Caco-2 (cell line): ENCODE results near the gene OLFML2A. TPM values are rescaled to one million over a fixed set of nuclear protein-coding genes. Genes with fewer than 3 reads are reported as not detected.

Experiments
- BruUV-seq: library from RNA; stranded (reverse); fragments of 400-500 nt; replicated peaks from 2 replicates; lab custom pipeline; 2021; lab: Mats Ljungman, UMichigan
- CTCF ChIA-PET: fragments of 300-600 bp; sonication (Branson Sonifier 250); formaldehyde crosslinking; loops from one replicate; lab custom pipeline; 2022; ENCODE audit warnings: antibody characterized with exemption; lab: Charles Lee
- POLR2A ChIA-PET: fragments of 300-600 bp; sonication (Branson Sonifier 250); formaldehyde crosslinking; loops from one replicate; lab custom pipeline; 2022; ENCODE audit warnings: antibody characterized with exemption; lab: Charles Lee
- DNase-seq, 2 experiments: peaks; one replicate each; pipeline versions ENCODE4 v3.0.0 to v3.0.0-alpha.2; 2020 to 2022
- H3K27me3 ChIP-seq: replicated peaks from 2 replicates; pipeline ENCODE4 v1.6.0; 2011; ENCODE audit warnings: low read length; ENCODE audit not compliant: control insufficient read depth, insufficient read depth
- H3K36me3 ChIP-seq: 2 replicates; pipeline ENCODE4 v1.5.1; 2011; ENCODE audit warnings: low read length; ENCODE audit not compliant: control insufficient read depth, insufficient read depth
- H3K4me1 ChIP-seq: fragments of 250-450 bp; sonication (Bioruptor Pico); 2 replicates; pipeline ENCODE4 v1.5.1; 2020; ENCODE audit warnings: mild to moderate bottlenecking
- H3K4me3 ChIP-seq: 2 replicates; pipeline ENCODE4 v1.5.1; 2011; ENCODE audit warnings: low read depth, mild to moderate bottlenecking, control low read depth, low read length
- H3K9me3 ChIP-seq: fragments of 250-450 bp; sonication (Bioruptor Pico); 2 replicates; pipeline ENCODE4 v1.5.1; 2020; ENCODE audit warnings: mild to moderate bottlenecking, moderate library complexity
- H3K27ac Mint-ChIP-seq: one replicate; pipeline ENCODE4 v1.8.0; 2022; ENCODE audit warnings: mixed read lengths; ENCODE audit not compliant: unreplicated experiment
- H3K27me3 Mint-ChIP-seq: one replicate; pipeline ENCODE4 v1.8.0; 2022; ENCODE audit warnings: mixed read lengths; ENCODE audit not compliant: insufficient read depth, unreplicated experiment
- H3K36me3 Mint-ChIP-seq: one replicate; pipeline ENCODE4 v1.8.0; 2022; ENCODE audit warnings: mild to moderate bottlenecking, mixed read lengths; ENCODE audit not compliant: insufficient read depth, unreplicated experiment
- H3K4me1 Mint-ChIP-seq: one replicate; pipeline ENCODE4 v1.8.0; 2022; ENCODE audit warnings: low read depth, mixed read lengths; ENCODE audit not compliant: unreplicated experiment
- H3K4me3 Mint-ChIP-seq: one replicate; pipeline ENCODE4 v1.8.0; 2022; ENCODE audit warnings: mild to moderate bottlenecking, moderate library complexity, mixed read lengths; ENCODE audit not compliant: unreplicated experiment
- H3K9me3 Mint-ChIP-seq: one replicate; pipeline ENCODE4 v1.8.0; 2022; ENCODE audit warnings: mixed read lengths; ENCODE audit not compliant: unreplicated experiment
- intact Hi-C: fragments of 100-400 bp; cut with micrococcal nuclease; formaldehyde crosslinking; loops from one replicate; pipeline ENCODE4 v1.10.0; 2022; ENCODE audit not compliant: unreplicated experiment
- total RNA-seq: library from RNA; stranded (reverse); gene quantifications from 2 replicates; pipeline ENCODE4 v1.2.3, GENCODE V29; 2022
- TF ChIP-seq, protein P1 (sequence below), 2 experiments: fragments of 200-600 bp in 1 of 2; IDR thresholded peaks; 1 replicate in 1 of 2; 2 replicates in 1 of 2; pipeline versions ENCODE4 v1.5.1 to v1.8.0; 2011 to 2022; ENCODE audit warnings: antibody characterized with exemption in 1 of 2, control low read depth in 1 of 2, inconsistent platforms in 1 of 2, low read depth in 1 of 2, low read length in 1 of 2, mild to moderate bottlenecking in 1 of 2, moderate library complexity in 1 of 2; ENCODE audit not compliant: insufficient read depth in 1 of 2, severe bottlenecking in 1 of 2, unreplicated experiment in 1 of 2

The OLFML2A gene
- total RNA-seq, 1 experiment from 2014 or later: 1.1 TPM

DNA sequence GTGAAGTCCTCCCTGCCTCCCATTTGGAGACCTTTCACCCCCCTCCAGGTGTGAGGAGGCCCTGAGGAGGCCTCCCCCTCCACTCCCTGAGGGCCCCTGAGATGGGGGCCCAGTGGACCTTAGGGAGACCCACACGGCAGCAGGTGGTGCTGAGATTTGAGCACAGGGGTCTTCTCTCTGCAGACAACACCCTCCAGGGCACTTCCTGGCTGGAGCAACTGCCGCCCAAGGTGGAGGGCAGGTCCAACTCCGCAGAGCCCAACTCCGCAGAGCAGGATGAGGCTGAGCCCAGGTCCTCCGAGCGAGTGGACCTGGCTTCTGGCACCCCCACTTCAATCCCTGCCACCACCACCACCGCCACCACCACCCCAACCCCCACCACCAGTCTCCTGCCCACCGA is 27.0 kb downstream of the OLFML2A start:
- peaks cover 6% of the 10 kb centered on the region for H3K4me1 Mint-ChIP-seq
- H3K27me3 ChIP-seq: no peaks in the 10 kb centered on the region
- CTCF ChIA-PET: no interaction called here

DNA sequence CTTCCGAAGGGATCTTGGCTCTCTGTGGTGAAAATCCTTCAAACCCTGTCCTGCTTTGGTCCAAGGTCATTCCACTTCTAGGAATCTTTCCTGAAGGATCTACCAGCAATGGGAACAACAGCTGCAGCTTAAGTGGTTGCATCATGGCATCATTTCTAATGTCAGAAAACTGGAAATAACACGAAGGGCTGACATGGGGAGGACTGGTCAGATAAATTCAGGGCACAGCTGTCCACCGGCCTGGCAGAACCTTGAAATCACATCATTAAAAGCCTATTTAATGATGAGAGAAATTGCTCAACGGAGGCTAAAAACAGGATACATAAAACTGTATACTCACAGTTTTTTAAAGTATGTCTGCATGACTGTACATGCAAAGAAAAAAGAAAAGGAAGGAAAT is 28.3 kb downstream of the OLFML2A start:
- Histone ChIP-seq H3K4me3 (no peak overlapping the region), H3K4me1 (peaks cover 4% of the 10 kb centered on the region), H3K27me3 (no peaks in the 10 kb centered on the region), H3K9me3 (no peaks in the 10 kb centered on the region), H3K36me3 (no peaks in the 10 kb centered on the region)
- TF ChIP-seq, protein P1, sequence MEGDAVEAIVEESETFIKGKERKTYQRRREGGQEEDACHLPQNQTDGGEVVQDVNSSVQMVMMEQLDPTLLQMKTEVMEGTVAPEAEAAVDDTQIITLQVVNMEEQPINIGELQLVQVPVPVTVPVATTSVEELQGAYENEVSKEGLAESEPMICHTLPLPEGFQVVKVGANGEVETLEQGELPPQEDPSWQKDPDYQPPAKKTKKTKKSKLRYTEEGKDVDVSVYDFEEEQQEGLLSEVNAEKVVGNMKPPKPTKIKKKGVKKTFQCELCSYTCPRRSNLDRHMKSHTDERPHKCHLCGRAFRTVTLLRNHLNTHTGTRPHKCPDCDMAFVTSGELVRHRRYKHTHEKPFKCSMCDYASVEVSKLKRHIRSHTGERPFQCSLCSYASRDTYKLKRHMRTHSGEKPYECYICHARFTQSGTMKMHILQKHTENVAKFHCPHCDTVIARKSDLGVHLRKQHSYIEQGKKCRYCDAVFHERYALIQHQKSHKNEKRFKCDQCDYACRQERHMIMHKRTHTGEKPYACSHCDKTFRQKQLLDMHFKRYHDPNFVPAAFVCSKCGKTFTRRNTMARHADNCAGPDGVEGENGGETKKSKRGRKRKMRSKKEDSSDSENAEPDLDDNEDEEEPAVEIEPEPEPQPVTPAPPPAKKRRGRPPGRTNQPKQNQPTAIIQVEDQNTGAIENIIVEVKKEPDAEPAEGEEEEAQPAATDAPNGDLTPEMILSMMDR (IDR thresholded peaks at IDR 0.05; ENCODE audit: insufficient read depth in 1 of 2, low read depth in 1 of 2, low read length in 1 of 2, severe bottlenecking in 1 of 2, unreplicated experiment in 1 of 2): no peak
- POLR2A ChIA-PET: no interaction called here
- intact Hi-C loops: no loop called here
- Mint-ChIP-seq H3K27ac (no peak overlapping the region), H3K9me3 (no peaks in the 10 kb centered on the region), H3K4me3 (no peak overlapping the region), H3K4me1 (peaks cover 6% of the 10 kb centered on the region), H3K27me3 (no peaks in the 10 kb centered on the region), H3K36me3 (no peaks in the 10 kb centered on the region)
- CTCF ChIA-PET: interaction anchor here (1.7 kb wide), 1 partner anchor 48 kb away, joined by 3 read pairs; no protein-coding TSS in a partner anchor
- DNase-seq: no peak
- BruUV-seq: no TSS peak

More for the DNA sequence above, 27.0 kb downstream of the OLFML2A start:
- Mint-ChIP-seq H3K4me3 (no peak overlapping the region), H3K36me3 (no peaks in the 10 kb centered on the region), H3K27ac (no peak overlapping the region), H3K9me3 (no peaks in the 10 kb centered on the region), H3K27me3 (no peaks in the 10 kb centered on the region)
- POLR2A ChIA-PET: interaction anchor here (0.6 kb wide), 1 partner anchor 24 kb away, joined by 3 read pairs; no protein-coding TSS in a partner anchor
- no peaks in the 10 kb centered on the region for H3K9me3 ChIP-seq
- H3K4me3 ChIP-seq: no peak overlapping the region
- intact Hi-C loops: no loop called here
- BruUV-seq: no TSS peak
- TF ChIP-seq, protein P1 (IDR thresholded peaks at IDR 0.05; ENCODE audit: insufficient read depth in 1 of 2, low read depth in 1 of 2, low read length in 1 of 2, severe bottlenecking in 1 of 2, unreplicated experiment in 1 of 2): no peak
- no peak for DNase-seq
- no peaks in the 10 kb centered on the region for H3K36me3 ChIP-seq
- H3K4me1 ChIP-seq: no peaks in the 10 kb centered on the region

DNA sequence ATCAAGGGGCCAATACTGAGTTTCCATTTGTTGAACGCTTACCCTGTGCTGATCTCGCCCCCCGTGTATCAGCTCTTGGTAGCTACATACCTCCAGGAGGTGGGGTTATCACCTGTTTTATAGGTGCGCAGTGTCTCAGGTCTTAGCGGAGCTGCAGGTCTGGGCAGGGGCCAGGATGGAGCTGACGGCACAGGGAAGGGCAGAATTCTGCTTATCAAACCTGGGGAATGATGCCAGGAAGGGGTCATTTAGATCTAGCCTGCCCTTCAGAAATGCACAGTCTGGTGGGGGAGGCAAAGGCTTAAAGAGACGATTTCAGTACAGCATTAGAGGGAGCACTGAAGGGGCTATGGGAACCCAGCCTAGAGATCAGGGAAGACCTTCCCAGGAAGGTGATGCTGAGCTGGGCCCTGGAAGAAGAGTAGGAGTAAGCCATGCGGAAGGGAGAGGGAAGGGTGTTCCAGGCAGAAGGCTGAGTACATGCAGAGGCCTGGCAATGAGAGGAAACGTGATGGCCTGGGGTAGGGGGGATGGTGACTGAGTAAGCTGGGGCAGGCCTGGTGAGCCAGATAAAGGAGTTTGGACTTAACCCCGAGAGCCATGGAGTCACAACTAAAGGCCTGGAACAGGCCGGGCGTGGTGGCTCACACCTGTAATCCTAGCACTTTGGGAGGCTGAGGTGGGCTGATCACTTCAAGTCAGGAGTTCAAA is 31.5 kb downstream of the OLFML2A start:
- Mint-ChIP-seq H3K4me3 (no peak overlapping the region), H3K9me3 (no peaks in the 10 kb centered on the region), H3K36me3 (peaks cover 4% of the 10 kb centered on the region), H3K27me3 (no peaks in the 10 kb centered on the region), H3K4me1 (peaks cover 30% of the 10 kb centered on the region), H3K27ac (no peak overlapping the region)
- Histone ChIP-seq H3K4me3 (no peak overlapping the region), H3K36me3 (no peaks in the 10 kb centered on the region), H3K9me3 (no peaks in the 10 kb centered on the region), H3K27me3 (no peaks in the 10 kb centered on the region), H3K4me1 (peaks cover 34% of the 10 kb centered on the region)
- intact Hi-C loops: no loop called here
- no peak for DNase-seq
- ChIA-PET POLR2A (no interaction called here), CTCF (no interaction called here)
- BruUV-seq: no TSS peak
- TF ChIP-seq, protein P1 (IDR thresholded peaks at IDR 0.05; ENCODE audit: insufficient read depth in 1 of 2, low read depth in 1 of 2, low read length in 1 of 2, severe bottlenecking in 1 of 2, unreplicated experiment in 1 of 2): no peak
